Measurements from ENCODE around the gene LRRC3C.

Gene LRRC3C

GRCh38 chr17:39923836-39924690 lies 3.5 kb upstream of the LRRC3C start:
- peak; percentile 40 for DNase-seq (ENCODE audit: low spot score)

DNA sequence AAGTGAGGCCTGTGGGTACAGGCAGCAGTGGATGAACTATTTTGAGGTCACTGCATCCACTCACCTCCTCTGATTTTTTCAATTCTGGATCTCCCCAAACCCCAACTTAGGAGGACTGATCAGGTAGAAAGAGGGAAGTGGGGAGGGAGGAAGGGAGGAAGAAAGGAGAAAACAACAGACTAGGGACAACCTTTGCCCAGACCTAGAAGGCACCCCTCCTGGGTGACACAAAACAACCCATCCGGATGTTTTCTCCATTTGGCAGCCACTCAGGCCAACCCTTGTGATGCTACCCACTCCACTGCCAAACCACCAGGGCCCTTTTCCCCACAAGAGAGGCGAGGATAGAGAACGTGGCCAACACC lies 2.9 kb upstream of the LRRC3C start:
- no peak for DNase-seq (ENCODE audit: low spot score)

DNA sequence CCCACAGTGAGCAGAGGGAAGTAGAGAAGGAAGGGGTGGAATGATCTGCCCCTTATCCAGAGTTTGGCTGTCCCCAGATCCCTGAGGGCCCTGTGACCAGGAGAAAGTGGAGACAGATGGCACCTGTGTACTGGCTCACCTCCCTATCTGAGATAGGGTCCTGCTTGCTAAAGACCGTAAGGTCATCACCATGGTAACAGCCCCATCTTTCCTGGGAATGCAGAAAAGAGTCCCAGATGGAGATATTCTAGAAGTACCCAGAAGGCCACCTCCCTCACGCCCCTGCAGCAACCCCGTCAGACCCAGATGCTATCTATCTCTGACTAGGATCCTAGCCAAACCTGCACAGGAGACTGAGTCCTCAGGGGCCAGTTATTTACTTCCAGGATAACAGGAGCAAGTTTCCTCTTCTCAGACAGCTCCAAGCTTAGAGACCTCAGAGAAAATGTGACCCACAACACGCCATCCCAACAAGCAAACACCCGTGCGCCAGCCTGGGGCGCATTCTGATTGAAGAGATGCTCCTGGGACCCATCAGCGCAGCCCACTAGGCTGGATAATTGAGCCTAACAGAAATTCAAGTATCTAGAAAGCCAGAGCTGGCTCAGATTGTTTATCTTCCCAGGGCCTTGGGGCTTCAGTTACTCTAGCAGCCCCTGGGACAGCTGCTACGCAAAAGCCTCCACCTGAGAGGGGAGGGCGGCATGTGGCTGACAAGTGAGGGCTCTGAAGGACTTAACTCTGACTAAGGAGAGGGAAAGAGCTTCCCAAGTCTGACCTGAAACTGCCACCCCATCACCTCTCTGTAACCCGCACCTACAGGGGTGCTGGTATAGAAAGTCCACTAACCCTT lies 2.0 kb upstream of the LRRC3C start:
- DNase-seq (ENCODE audit: low spot score), result no peak

DNA sequence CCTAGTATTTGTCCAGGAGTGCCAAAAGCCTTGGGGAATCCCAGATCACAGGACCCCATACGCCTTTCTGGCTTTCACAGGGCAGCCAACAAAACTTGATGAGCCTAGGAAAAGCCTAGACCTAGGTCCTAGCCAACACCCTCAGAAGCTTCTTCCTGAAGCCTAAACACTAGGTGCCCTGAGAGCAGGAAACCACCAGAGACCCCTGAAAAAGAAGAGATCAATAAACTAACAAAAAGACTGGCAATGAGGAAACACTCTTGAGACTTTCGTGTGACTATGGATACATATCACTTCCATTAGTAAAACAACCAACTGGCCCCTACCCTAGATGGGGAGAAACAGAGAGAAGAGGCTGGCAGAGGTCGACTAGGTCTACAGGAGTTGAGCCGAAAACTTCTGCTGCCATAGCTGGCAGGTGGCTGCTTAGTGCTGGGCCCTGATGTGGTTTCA lies 1.4 kb upstream of the LRRC3C start:
- DNase-seq (ENCODE audit: low spot score), result no peak

DNA sequence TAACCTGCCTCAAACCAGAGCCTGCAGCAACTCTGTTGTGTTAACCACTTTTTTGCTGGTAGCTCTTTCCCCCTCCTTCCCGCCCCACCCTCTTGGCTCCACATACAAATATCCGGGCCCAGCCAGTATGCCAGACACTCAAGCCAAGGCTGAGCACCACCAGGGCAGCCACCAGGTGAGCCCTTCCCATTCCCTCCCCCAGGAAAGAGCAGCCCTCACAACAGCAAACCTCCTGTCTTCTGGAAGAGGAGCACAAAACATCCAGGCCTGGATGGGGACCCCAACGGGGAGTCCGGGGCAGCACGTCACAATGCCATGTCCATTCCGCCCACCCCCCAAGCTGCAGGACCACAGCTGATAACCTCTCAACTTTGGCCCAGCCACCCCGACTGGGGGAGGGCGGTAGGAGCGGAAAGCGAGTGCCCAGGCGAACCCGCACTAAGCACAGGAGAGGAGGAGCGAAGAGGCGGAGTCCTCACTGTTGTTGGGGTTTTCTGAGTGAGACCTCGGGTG lies 888 bp upstream of the LRRC3C start:
- peak; percentile 64 for DNase-seq (ENCODE audit: low spot score)

GRCh38 chr17:39927929-39928857 lies 661 bp downstream of the LRRC3C start:
- DNase-seq (ENCODE audit: low spot score), result peak; percentile 21

DNA sequence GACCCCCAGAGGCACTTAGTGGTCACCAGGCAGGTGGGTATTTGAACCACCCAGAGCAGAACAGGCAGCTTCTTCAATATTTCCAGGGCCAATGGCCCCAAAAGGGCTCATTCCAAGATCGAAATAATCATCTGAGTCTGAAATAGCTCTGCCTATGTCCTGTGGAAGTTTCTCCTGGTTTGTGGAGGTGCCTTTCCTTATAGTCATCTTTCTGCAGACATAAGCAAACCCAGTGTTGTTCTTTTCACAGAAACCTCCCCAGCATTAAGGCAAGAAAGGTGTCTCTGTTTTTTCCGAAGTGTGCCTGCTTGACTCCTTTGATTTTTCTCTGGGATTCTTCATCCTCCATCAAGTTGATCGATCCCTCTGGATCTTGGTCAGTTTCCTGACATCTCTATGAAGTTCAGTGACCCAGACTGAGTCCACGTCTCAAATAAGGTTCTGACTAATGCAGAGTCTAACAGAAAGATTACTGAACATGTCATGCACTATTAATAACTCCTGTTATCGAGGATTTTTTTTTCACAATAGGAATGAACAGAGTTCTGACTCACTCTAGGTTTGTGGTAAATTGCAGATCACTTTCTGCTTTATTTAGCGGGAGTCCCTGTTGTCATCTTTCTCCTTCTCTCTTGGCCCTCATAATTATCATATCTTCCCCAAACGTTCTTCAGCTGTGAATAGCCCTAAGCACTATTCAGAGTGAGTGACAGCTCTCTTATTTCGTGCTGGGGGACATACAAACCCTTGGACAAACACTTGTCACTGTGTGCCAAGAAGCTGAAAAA lies 1.5 kb downstream of the LRRC3C start:
- peak; percentile 82 for DNase-seq (ENCODE audit: low spot score)

- peak; percentile 55 for DNase-seq (ENCODE audit: low spot score)
These were observed 2.3 kb downstream of the LRRC3C start for GRCh38 chr17:39929646-39930407.

GRCh38 chr17:39933912-39934311 lies 6.4 kb downstream of the LRRC3C start:
- DNase-seq (ENCODE audit: low spot score), result no peak

GRCh38 chr17:39934324-39934723 lies 6.8 kb downstream of the LRRC3C start:
- no peak for DNase-seq (ENCODE audit: low spot score)

GRCh38 chr17:39935909-39936308 lies 8.4 kb downstream of the LRRC3C start:
- peak; percentile 33 for DNase-seq (ENCODE audit: low spot score)

GRCh38 chr17:39937447-39937846 lies 9.9 kb downstream of the LRRC3C start:
- no peak for DNase-seq (ENCODE audit: low spot score)

GRCh38 chr17:39938140-39938869 lies 10.8 kb downstream of the LRRC3C start:
- DNase-seq (ENCODE audit: low spot score), result no peak

GRCh38 chr17:39939106-39939505 lies 11.6 kb downstream of the LRRC3C start:
- DNase-seq (ENCODE audit: low spot score), result no peak

DNA sequence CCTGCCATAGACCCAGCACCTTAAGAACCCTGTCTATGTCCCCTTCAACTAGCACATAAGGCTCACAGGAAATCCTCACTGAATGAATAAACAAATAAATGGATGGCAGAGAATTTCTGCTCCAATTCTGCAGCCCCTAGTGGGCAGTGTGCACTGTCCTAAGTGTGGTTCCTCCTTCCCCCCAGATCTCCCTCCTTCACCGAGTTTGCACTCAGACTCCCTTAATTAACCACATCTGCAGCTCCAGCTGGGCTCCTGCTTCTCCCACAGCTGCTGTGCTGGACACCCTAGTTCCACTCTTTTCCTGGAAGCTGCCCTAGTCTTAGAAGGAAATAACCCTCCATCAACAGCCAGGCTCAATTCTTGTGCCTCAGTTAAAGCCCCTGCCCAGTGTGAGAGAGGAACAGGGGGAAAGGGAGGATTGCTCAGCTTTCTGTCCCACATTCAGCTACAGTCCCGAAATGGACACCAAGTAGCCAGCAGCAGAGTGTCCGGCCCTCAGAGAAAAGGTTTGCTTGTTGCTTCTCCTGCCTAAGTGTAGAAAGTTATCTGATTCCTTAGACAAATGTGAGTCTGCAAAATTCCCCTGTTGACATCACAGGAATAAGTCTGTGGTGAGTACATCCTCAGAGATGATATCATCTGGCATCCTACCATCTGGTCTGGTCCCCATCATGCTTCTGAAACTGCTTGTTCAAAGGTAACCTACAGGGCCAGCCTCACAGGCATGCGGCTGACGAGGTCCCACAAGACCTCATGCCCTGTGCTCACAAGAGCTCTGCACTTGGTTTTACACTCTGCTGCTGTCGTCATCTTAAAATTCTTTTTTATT lies 12.3 kb downstream of the LRRC3C start:
- peak; percentile 77 for DNase-seq (ENCODE audit: low spot score)

DNA sequence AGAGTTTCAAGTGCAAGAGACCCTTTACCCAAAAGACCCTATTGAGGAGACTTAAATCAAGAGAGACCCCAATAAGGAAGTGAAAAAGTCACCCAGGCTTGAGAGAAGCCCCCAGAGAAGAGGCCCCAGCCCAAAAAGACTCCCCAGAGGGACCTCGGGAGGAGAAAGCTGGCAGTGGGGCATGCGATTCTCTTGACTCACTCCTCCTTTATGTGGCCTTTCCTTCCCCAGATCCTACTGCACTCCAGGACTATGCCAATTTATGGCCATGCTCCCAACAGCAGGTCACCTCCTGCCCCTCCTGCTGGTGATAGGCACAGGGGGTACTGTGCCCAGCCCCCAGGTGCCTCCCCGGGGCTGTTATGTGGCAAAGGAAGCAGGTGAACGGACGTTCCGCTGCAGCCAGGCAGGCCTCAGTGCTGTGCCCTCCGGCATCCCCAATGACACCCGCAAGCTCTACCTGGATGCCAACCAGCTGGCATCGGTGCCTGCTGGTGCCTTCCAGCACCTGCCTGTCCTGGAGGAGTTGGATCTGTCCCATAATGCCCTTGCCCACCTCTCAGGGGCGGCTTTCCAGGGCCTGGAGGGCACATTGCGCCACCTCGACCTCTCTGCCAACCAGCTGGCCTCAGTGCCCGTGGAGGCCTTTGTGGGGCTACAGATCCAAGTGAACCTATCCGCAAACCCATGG lies 16.3 kb downstream of the LRRC3C start:
- no peak for DNase-seq (ENCODE audit: low spot score)

- no peak for DNase-seq (ENCODE audit: low spot score)
These were observed 16.8 kb downstream of the LRRC3C start for GRCh38 chr17:39944393-39944711.
